HepG2 (cell line): ENCODE data around the gene SIRT7. TPM values are rescaled to one million over a fixed set of nuclear protein-coding genes. Genes with fewer than 3 reads are reported as not detected.

ENCODE experiments used
- CTCF ChIP-seq: sonication (generic); formaldehyde crosslinking; IDR thresholded peaks from 2 replicates; pipeline ENCODE4 v1.5.0; 2020; ENCODE audit warnings: mild to moderate bottlenecking, missing genetic modification reagents, moderate library complexity
- FLYWCH1 ChIP-seq: sonication (generic); formaldehyde crosslinking; IDR thresholded peaks from 2 replicates; pipeline ENCODE4 v1.8.1; 2023; ENCODE audit warnings: mild to moderate bottlenecking, missing genetic modification reagents
- FOSL1 ChIP-seq: sonication (generic); formaldehyde crosslinking; IDR thresholded peaks from 2 replicates; pipeline ENCODE4 v1.9.0; 2021; ENCODE audit warnings: missing genetic modification reagents, borderline replicate concordance
- FOXM1 ChIP-seq: sonication (generic); formaldehyde crosslinking; IDR thresholded peaks from 2 replicates; pipeline ENCODE4 v1.5.0; 2020; ENCODE audit warnings: missing genetic modification reagents
- HOXA9 ChIP-seq: sonication (generic); formaldehyde crosslinking; IDR thresholded peaks from 2 replicates; pipeline ENCODE4 v1.8.1; 2022; ENCODE audit warnings: missing genetic modification reagents, mild to moderate bottlenecking, moderate library complexity, borderline replicate concordance
- IKZF4 ChIP-seq: sonication (generic); formaldehyde crosslinking; IDR thresholded peaks from 2 replicates; pipeline ENCODE4 v1.5.1; 2020; ENCODE audit warnings: borderline replicate concordance, mild to moderate bottlenecking, low read depth, missing genetic modification reagents; ENCODE audit errors: not compliant biosample characterization
- IRF2 ChIP-seq: IDR thresholded peaks from 2 replicates; pipeline ENCODE4 v1.6.1; 2018; ENCODE audit warnings: missing genetic modification reagents, missing compliant biosample characterization
- KAT8 ChIP-seq: IDR thresholded peaks from 2 replicates; pipeline ENCODE4 v1.6.1; 2016; ENCODE audit warnings: missing genetic modification reagents, missing compliant biosample characterization
- KLF9 ChIP-seq: IDR thresholded peaks from 2 replicates; pipeline ENCODE4 v1.6.1; 2016; ENCODE audit warnings: low read depth
- MLX ChIP-seq: IDR thresholded peaks from 2 replicates; pipeline ENCODE4 v1.6.1; 2016
- PAF1 ChIP-seq: IDR thresholded peaks from 2 replicates; pipeline ENCODE4 v1.6.1; 2016; ENCODE audit warnings: missing genetic modification reagents, missing compliant biosample characterization
- PPARG ChIP-seq: conservative IDR thresholded peaks from 2 replicates; pipeline ENCODE4 v1.6.1; 2016; ENCODE audit warnings: missing biosample characterization, missing genetic modification reagents
- RFX1 ChIP-seq: fragments of 450-650 bp; IDR thresholded peaks from 2 replicates; pipeline ENCODE4 v1.6.1; 2017
- SKI ChIP-seq: fragments of 450-650 bp; IDR thresholded peaks from one replicate; pipeline ENCODE4 v1.6.1; 2018; ENCODE audit warnings: mild to moderate bottlenecking; ENCODE audit not compliant: partially characterized antibody
- TOPORS ChIP-seq: sonication (generic); formaldehyde crosslinking; IDR thresholded peaks from 2 replicates; pipeline ENCODE4 v1.8.0; 2023; ENCODE audit warnings: mild to moderate bottlenecking, missing genetic modification reagents
- ZBTB10 ChIP-seq: sonication (generic); formaldehyde crosslinking; IDR thresholded peaks from 2 replicates; pipeline ENCODE4 v1.4.0; 2020; ENCODE audit warnings: missing genetic modification reagents, borderline replicate concordance
- ZFYVE20 ChIP-seq: sonication (generic); formaldehyde crosslinking; IDR thresholded peaks from 2 replicates; pipeline ENCODE4 v1.8.0; 2023; ENCODE audit warnings: low read depth, mild to moderate bottlenecking, moderate library complexity, missing genetic modification reagents, borderline replicate concordance
- ZNF276 ChIP-seq: sonication (generic); formaldehyde crosslinking; IDR thresholded peaks from 2 replicates; pipeline ENCODE4 v1.4.0; 2020; ENCODE audit warnings: mild to moderate bottlenecking, low read depth, missing genetic modification reagents
- ZNF703 ChIP-seq: sonication (generic); formaldehyde crosslinking; IDR thresholded peaks from 2 replicates; pipeline ENCODE4 v1.5.1; 2020; ENCODE audit warnings: missing genetic modification reagents, mild to moderate bottlenecking, moderate library complexity, borderline replicate concordance
- polyA plus RNA-seq, 8 experiments: library from polyadenylated mRNA; depleted of rRNA in 3 of 8; stranded (reverse) in 7 of 8; unstranded in 1 of 8; fragments of >200 nt; fragmentation: Illumina TruSeq in 4 of 8; extraction: Trizol in 4 of 8; gene quantifications; 2 replicates each; pipeline versions ENCODE4 v1.2.1 to v1.2.3, GENCODE V29; 2011 to 2016; ENCODE audit warnings: low read depth in 4 of 8, missing spikeins in 1 of 8, mixed read lengths in 1 of 8; ENCODE audit not compliant: insufficient read depth in 1 of 8
- total RNA-seq, 5 experiments: library from RNA; depleted of rRNA; stranded (reverse); fragments of >200 nt; fragmentation: Illumina TruSeq; extraction: Trizol; gene quantifications; 2 replicates each; pipeline ENCODE4 v1.2.3, GENCODE V29; 2016; ENCODE audit warnings: low read depth in 1 of 5
- TF ChIP-seq, protein P1 (sequence below): sonication (generic); formaldehyde crosslinking; IDR thresholded peaks from 2 replicates; pipeline ENCODE4 v1.4.0; 2020; ENCODE audit warnings: mild to moderate bottlenecking, missing genetic modification reagents

Gene SIRT7
- total and polyA plus RNA-seq, 2 of the 13 experiments (the other 11 are each of a cell fraction or from before 2014, with no cell fraction given) = 8.3 to 24.8 TPM

DNA sequence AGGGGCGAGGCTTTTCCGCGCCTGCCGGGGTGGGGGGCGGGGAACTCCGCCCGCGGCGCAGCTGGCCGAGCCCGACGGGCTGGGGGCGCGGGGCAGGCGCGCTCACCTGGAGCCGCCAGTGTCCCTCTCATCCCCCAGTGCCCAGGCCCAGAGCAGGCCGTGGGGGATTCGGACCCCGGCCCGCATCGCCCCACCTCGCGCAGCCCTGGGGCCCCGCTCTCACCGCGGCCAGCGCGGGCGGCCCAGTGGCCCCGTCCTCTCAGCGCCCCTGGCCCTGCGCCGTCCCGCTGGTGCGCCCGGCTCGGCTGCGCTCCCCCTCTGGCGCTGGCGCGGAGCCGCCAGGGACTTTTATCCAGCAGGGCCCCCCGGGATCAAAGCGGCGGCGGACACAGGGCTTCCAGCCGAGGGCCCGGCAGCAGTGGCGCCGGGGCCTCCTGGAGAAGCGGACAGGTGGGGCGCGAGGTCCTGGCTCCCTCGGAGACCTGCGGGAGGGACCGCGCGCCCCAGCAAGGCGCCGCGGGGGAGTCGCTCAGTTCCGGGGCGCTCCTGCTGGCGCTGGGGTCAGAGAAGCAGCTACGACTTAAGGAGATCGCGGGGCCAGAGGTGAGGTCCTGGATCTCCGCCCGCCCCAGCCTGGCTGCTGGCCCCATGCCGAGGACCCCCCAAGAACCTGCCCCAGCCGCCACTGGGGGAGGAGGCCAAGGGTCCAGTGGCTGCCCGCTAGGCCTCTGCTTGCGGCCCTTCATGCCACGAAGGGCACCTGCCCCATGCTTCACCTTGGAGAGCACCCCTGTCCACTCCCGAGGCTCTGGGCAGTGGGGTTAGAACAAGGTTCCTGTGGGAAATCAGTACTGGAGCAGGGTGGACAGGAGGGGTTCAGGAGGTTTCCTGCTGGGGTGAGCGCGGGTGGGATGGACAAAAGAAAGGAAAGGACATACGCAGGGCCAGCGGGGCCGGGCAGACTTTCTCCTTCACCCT, 43.8 kb upstream of the SIRT7 start (continued):
- TF ChIP-seq, protein P1, sequence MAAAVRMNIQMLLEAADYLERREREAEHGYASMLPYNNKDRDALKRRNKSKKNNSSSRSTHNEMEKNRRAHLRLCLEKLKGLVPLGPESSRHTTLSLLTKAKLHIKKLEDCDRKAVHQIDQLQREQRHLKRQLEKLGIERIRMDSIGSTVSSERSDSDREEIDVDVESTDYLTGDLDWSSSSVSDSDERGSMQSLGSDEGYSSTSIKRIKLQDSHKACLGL (CRISPR knock-in tag) = no peak
- TF ChIP-seq ZNF703 (CRISPR knock-in tag) (no peak), FLYWCH1 (CRISPR knock-in tag) (no peak), FOXM1 (CRISPR knock-in tag) (no peak), PPARG (CRISPR knock-in tag) (no peak), MLX (no peak), KAT8 (CRISPR knock-in tag) (no peak), ZBTB10 (CRISPR knock-in tag) (no peak; the same call in 1 of the 2 replicates), SKI (no peak), PAF1 (CRISPR knock-in tag) (no peak; the same call in 1 of the 2 replicates), IRF2 (CRISPR knock-in tag) (no peak), KLF9 (no peak), FOSL1 (CRISPR knock-in tag) (no peak), ZFYVE20 (no peak), TOPORS (CRISPR knock-in tag) (peak; percentile 51; the same call in 1 of the 2 replicates), ZNF276 (CRISPR knock-in tag) (no peak), HOXA9 (CRISPR knock-in tag) (no peak), RFX1 (no peak), CTCF (CRISPR knock-in tag) (no peak), IKZF4 (peak; percentile 62)
